ENCODE measurements around the gene CACNA2D2.

DNA sequence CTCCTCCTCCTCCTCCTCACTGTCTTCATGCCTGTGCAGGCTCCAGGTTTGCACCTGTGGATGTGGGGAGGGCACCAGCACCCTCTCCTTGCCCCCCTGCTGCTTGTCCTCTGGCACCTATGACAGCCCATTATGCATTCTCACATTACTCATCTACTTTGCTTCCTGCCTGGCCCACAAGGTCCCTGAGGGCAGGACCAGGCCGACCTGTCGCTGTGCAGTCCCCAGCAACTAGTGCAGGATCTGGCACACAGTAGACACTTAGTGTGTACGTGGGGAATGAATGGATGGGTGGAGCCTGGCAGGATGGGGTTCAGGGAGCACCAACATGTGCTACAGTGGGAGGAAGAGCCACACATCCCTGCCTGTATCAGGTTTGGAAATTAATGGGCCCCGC lies 85.8 kb downstream of the CACNA2D2 start:
- TF ChIP-seq, protein P1, sequence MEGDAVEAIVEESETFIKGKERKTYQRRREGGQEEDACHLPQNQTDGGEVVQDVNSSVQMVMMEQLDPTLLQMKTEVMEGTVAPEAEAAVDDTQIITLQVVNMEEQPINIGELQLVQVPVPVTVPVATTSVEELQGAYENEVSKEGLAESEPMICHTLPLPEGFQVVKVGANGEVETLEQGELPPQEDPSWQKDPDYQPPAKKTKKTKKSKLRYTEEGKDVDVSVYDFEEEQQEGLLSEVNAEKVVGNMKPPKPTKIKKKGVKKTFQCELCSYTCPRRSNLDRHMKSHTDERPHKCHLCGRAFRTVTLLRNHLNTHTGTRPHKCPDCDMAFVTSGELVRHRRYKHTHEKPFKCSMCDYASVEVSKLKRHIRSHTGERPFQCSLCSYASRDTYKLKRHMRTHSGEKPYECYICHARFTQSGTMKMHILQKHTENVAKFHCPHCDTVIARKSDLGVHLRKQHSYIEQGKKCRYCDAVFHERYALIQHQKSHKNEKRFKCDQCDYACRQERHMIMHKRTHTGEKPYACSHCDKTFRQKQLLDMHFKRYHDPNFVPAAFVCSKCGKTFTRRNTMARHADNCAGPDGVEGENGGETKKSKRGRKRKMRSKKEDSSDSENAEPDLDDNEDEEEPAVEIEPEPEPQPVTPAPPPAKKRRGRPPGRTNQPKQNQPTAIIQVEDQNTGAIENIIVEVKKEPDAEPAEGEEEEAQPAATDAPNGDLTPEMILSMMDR (IDR thresholded peaks at IDR 0.05; ENCODE audit: borderline replicate concordance, extremely low read depth, low read length, poor library complexity, severe bottlenecking), result no peak
- no peak for TF ChIP-seq EZH2 (IDR thresholded peaks at IDR 0.05; ENCODE audit: borderline replicate concordance, low read depth, low read length, severe bottlenecking)

Measured in DND-41 (cell line).